ENCODE results near the gene SLF2.

DNA sequence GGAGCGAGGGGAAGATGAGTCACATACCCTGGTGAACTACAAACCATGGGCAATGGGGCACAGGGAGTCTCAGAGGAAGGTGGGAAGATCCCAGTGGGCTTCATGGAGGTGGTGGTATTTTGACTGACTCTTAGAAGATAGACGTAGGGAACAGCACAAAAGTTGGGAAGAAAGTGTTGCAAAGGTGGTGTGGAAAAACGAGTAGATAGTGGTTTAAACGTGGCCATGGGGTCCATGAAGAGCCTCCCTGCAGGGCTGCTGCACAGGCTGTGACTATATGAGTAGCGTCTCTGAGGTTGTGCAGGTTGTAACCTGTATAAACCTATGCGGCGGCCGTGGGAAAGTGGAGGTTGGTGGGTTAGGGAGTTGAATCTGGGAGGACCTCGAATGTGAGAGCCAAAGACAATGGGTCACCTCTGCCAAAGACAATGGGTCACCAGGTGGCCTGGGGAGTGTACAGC, 100.6 kb downstream of the SLF2 start:
- TF ChIP-seq, protein P1, sequence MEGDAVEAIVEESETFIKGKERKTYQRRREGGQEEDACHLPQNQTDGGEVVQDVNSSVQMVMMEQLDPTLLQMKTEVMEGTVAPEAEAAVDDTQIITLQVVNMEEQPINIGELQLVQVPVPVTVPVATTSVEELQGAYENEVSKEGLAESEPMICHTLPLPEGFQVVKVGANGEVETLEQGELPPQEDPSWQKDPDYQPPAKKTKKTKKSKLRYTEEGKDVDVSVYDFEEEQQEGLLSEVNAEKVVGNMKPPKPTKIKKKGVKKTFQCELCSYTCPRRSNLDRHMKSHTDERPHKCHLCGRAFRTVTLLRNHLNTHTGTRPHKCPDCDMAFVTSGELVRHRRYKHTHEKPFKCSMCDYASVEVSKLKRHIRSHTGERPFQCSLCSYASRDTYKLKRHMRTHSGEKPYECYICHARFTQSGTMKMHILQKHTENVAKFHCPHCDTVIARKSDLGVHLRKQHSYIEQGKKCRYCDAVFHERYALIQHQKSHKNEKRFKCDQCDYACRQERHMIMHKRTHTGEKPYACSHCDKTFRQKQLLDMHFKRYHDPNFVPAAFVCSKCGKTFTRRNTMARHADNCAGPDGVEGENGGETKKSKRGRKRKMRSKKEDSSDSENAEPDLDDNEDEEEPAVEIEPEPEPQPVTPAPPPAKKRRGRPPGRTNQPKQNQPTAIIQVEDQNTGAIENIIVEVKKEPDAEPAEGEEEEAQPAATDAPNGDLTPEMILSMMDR (IDR thresholded peaks at IDR 0.05): no peak
- TF ChIP-seq POLR2A (IDR thresholded peaks at IDR 0.05): no peak
